Natural killer cell (primary cell): Measurements from ENCODE around the gene TMEM234. TPM values are rescaled to one million over a fixed set of nuclear protein-coding genes. Genes with fewer than 3 reads are reported as not detected.

ENCODE experiments used
- ATAC-seq, 3 donors: fragments of 150-1000 bp in 2 of 3; fragments of 200-7000 bp in 1 of 3; cut with Tn5 transposase; 1 replicate in 1 of 3; 2 replicates in 2 of 3; pipeline ENCODE4 v1.10.0; 2021; ENCODE audit warnings: mild to moderate bottlenecking in 2 of 3, moderate library complexity in 2 of 3
- DNase-seq, 2 donors: peaks; one replicate each; pipeline versions ENCODE4 v3.0.0 to v3.0.0-alpha.2; 2013 to 2021; ENCODE audit warnings: mixed read lengths in 1 of 2
- H3K27ac ChIP-seq: one replicate; pipeline ENCODE4 v1.5.1; 2013; ENCODE audit warnings: mild to moderate bottlenecking, low read length
- H3K27me3 ChIP-seq: one replicate; pipeline ENCODE4 v1.6.1; 2013; ENCODE audit warnings: low read length; ENCODE audit not compliant: control insufficient read depth, insufficient read depth
- H3K36me3 ChIP-seq: one replicate; pipeline ENCODE4 v1.6.1; 2013; ENCODE audit warnings: low read length; ENCODE audit not compliant: control insufficient read depth, insufficient read depth
- H3K4me1 ChIP-seq: one replicate; pipeline ENCODE4 v1.6.1; 2013; ENCODE audit warnings: low read length; ENCODE audit not compliant: control insufficient read depth, insufficient read depth
- H3K4me3 ChIP-seq: one replicate; pipeline ENCODE4 v1.5.1; 2013; ENCODE audit warnings: low read length
- H3K9me3 ChIP-seq: one replicate; pipeline ENCODE4 v1.6.1; 2013; ENCODE audit warnings: low read length; ENCODE audit not compliant: control insufficient read depth, insufficient read depth
- H3K27ac Mint-ChIP-seq, 2 donors: one replicate each; pipeline ENCODE4 v1.8.0; 2022; ENCODE audit warnings: mild to moderate bottlenecking in 2 of 2, mixed read lengths in 2 of 2, moderate library complexity in 1 of 2
- H3K27me3 Mint-ChIP-seq, 2 donors: one replicate each; pipeline ENCODE4 v1.8.0; 2022; ENCODE audit warnings: low read depth in 2 of 2, mixed read lengths in 2 of 2
- H3K36me3 Mint-ChIP-seq: one replicate; pipeline ENCODE4 v1.8.0; 2022; ENCODE audit warnings: mixed read lengths
- H3K4me1 Mint-ChIP-seq, 2 donors: one replicate each; pipeline ENCODE4 v1.8.0; 2022; ENCODE audit warnings: mixed read lengths in 2 of 2
- H3K4me3 Mint-ChIP-seq: one replicate; pipeline ENCODE4 v1.8.0; 2022; ENCODE audit warnings: mild to moderate bottlenecking, moderate library complexity, mixed read lengths
- H3K9me3 Mint-ChIP-seq, 2 donors: one replicate each; pipeline ENCODE4 v1.8.0; 2022; ENCODE audit warnings: mixed read lengths in 2 of 2
- WGBS: methylation state at CpG from one replicate; pipeline ENCODE4 v1.1.7; 2013; ENCODE audit warnings: missing lambda C conversion rate; ENCODE audit not compliant: insufficient coverage; 5-methylcytosine and 5-hydroxymethylcytosine counted together
- intact Hi-C: fragments of 100-400 bp; cut with micrococcal nuclease; formaldehyde crosslinking; loops from one replicate; pipeline ENCODE4 v1.14.2; 2022
- total RNA-seq, 4 donors: library from RNA; stranded (reverse); fragments of 120-200 nt in 1 of 4; gene quantifications; one replicate each; pipeline versions ENCODE4 v1.2.3 to v1.2.4, GENCODE V29; 2013 to 2022
- TF ChIP-seq, protein P1 (sequence below): fragments of 200-600 bp; IDR thresholded peaks from one replicate; pipeline ENCODE4 v1.8.0; 2022; ENCODE audit warnings: antibody characterized with exemption

TMEM234 gene
- total RNA-seq, 3 donors from 2014 or later (not counting 1 experiment from before 2014, with no cell fraction given): 22.2 to 27.1 (median 24.7) TPM

DNA sequence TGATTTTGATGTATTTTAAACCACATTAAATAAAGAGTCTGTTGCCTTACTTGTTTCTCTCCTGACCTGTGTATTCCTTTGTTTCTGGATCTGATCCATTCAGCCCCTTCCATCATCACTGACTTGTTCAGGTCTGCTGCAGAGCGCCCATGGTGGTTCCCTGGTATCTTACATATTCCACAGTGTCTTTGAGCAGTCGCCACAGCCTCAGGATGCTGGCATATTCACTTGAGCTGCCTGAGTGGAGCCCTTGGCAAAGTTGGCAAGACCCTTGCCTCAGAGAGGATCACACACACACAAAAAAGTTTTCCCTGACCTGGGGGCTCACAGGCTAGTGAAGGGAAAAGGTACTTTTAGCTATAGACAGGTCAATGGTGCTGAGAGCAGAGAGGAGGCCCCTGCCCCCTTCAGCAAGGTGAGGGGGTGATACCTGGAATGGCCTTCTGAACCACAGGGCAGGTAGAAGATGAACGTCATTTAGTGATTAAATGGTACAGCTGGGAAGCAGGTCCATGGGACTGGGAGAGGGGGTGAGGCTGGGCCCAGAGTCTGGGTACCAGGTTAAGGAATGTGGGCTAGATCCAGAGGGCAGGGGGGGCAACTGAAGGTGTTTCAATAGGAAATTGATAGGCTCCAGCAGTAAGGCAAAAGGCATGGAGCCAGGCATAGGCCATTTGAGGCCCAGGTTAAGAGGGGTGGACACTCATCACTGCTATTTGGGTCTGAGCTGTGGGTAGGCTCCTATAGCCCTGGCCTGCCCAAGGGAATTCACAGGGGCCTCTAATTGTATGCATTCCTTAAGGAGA is 23.7 kb downstream of the TMEM234 start:
- H3K4me1 ChIP-seq: peaks cover 68% of the 10 kb centered on the region
- no peaks in the 10 kb centered on the region for H3K27me3 ChIP-seq
- peak overlapping the region; percentile 41 to 72 for H3K27ac Mint-ChIP-seq
- no peaks in the 10 kb centered on the region for H3K9me3 Mint-ChIP-seq
- ATAC-seq: no peak
- 94% methylated on average over 3 of the region's 3 CpGs for WGBS
- DNase-seq: no peak
- H3K27me3 Mint-ChIP-seq: no peaks in the 10 kb centered on the region
- intact Hi-C loops: no loop called here
- peaks cover 32% of the 10 kb centered on the region for H3K36me3 ChIP-seq
- no peaks in the 10 kb centered on the region for H3K9me3 ChIP-seq
- H3K36me3 Mint-ChIP-seq: peaks cover 7% of the 10 kb centered on the region
- H3K4me3 ChIP-seq: no peak overlapping the region
- H3K4me1 Mint-ChIP-seq: peaks cover 50 to 60% of the 10 kb centered on the region in 2 donors
- H3K27ac ChIP-seq: no peak overlapping the region
- TF ChIP-seq, protein P1, sequence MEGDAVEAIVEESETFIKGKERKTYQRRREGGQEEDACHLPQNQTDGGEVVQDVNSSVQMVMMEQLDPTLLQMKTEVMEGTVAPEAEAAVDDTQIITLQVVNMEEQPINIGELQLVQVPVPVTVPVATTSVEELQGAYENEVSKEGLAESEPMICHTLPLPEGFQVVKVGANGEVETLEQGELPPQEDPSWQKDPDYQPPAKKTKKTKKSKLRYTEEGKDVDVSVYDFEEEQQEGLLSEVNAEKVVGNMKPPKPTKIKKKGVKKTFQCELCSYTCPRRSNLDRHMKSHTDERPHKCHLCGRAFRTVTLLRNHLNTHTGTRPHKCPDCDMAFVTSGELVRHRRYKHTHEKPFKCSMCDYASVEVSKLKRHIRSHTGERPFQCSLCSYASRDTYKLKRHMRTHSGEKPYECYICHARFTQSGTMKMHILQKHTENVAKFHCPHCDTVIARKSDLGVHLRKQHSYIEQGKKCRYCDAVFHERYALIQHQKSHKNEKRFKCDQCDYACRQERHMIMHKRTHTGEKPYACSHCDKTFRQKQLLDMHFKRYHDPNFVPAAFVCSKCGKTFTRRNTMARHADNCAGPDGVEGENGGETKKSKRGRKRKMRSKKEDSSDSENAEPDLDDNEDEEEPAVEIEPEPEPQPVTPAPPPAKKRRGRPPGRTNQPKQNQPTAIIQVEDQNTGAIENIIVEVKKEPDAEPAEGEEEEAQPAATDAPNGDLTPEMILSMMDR: no peak
- peak overlapping the region; percentile 7 for H3K4me3 Mint-ChIP-seq

DNA sequence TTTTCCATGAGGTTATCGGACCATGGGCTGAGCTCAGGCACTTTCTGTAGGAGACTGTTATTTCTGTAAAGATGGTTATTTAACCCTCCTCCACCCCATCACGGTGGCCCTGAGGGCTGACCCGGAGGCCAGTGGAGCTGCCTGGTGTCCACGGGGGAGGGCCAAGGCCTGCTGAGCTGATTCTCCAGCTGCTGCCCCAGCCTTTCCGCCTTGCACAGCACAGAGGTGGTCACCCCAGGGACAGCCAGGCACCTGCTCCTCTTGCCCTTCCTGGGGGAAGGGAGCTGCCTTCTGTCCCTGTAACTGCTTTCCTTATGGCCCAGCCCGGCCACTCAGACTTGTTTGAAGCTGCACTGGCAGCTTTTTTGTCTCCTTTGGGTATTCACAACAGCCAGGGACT is 24.3 kb downstream of the TMEM234 start:
- 98% methylated on average over 5 of the region's 6 CpGs for WGBS
- Mint-ChIP-seq H3K9me3 (no peaks in the 10 kb centered on the region), H3K27ac (peak overlapping the region; percentile 53 to 79), H3K36me3 (peaks cover 12% of the 10 kb centered on the region), H3K4me1 (peaks cover 47 to 56% of the 10 kb centered on the region in 2 donors), H3K4me3 (no peak overlapping the region), H3K27me3 (no peaks in the 10 kb centered on the region)
- ATAC-seq: no peak
- Histone ChIP-seq H3K36me3 (peaks cover 38% of the 10 kb centered on the region), H3K27me3 (no peaks in the 10 kb centered on the region), H3K4me1 (peaks cover 67% of the 10 kb centered on the region), H3K4me3 (no peak overlapping the region), H3K27ac (no peak overlapping the region), H3K9me3 (no peaks in the 10 kb centered on the region)
- intact Hi-C loops: no loop called here
- no peak for DNase-seq
- TF ChIP-seq, protein P1: no peak

DNA sequence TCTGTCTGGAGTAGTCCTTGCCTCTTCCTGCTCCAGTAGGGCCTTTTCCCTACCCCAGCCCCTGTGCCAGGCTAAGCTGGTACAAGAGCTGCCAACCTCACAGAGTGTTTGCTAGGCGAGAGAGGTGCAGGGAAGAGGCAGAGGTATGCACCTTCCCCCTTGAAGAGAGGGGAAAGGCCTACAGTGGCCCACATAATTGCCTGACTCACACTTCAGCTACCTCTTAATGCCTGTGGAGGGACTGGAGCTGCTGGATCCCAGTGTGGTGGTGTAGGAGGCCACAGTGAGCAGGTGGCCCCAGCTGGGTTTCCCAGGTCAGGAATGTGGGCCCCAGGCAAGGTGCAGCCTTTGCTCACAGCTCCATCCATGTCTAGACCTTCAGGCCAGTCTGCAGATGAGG is 25.1 kb downstream of the TMEM234 start:
- H3K4me1 ChIP-seq: peaks cover 59% of the 10 kb centered on the region
- no peak for ATAC-seq
- peaks cover 40 to 50% of the 10 kb centered on the region in 2 donors for H3K4me1 Mint-ChIP-seq
- no peak overlapping the region for H3K4me3 ChIP-seq
- no peak overlapping the region for H3K27ac ChIP-seq
- peaks cover 18% of the 10 kb centered on the region for H3K36me3 Mint-ChIP-seq
- WGBS: 100% methylated on average over 1 of the region's 1 CpG
- no peaks in the 10 kb centered on the region for H3K9me3 Mint-ChIP-seq
- TF ChIP-seq, protein P1: no peak
- H3K27me3 Mint-ChIP-seq: no peaks in the 10 kb centered on the region
- H3K27ac Mint-ChIP-seq: peak overlapping the region; percentile 53 to 79
- intact Hi-C loops: no loop called here
- H3K4me3 Mint-ChIP-seq: no peak overlapping the region
- DNase-seq: no peak
- peaks cover 45% of the 10 kb centered on the region for H3K36me3 ChIP-seq
- no peaks in the 10 kb centered on the region for H3K27me3 ChIP-seq
- H3K9me3 ChIP-seq: no peaks in the 10 kb centered on the region
